CD4-positive, alpha-beta T cell treated with Interleukin-21 for 1 hour (primary cell): ENCODE data around the gene MAST4.

ENCODE experiments used
- DNase-seq: peaks from one replicate; pipeline ENCODE4 v3.0.0-alpha.2; 2020

The MAST4 gene

DNA sequence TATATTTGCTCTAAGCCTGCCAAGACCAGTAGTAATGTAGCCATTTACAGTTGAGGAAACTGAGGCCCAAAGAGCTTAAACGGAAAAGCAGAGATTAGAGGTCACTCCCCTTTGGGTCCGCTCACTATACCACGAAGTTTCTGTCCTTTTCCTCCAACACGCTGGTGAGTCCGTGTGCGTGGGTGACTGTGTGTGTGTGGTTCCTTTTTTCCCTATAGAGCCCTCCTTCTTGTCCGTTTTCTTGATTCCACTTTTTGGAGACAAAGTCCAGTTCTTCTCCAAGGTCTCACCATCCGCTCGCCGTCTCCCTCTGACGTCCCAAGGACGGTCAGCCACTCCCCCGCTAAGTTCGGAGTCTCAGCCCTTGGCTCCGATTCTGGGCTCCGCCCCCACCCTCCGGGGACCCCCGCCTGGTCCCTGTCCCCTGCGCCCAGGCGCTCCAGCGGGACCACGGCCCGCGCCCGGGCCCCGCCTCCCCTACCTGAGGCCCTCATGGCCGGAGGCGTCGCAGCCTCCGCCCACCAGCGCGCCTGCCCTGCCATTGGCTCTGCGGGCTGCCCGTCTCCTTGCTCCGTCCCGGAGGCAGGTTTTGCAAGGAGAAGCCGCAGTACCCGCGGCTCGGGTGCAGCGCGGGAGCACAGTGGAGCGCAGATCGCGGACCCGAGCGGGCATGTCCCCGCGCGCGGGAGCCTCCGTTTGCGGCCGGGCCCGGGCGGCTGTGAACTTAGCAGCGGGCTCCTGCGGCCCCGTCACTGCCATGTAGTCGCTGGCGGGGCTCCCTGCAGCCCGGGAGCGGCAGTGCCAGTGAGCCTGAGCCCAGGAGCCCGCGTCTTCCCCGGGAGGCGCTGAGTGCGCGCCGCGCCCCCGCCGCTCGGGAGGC is at the start of gene MAST4:
Gene MAST4, plus strand, starts transcription at position 638 of the 880 bp plus-strand sequence. CDS start 263 bp downstream, outside the sequence.
- peak; percentile 39 for DNase-seq

DNA sequence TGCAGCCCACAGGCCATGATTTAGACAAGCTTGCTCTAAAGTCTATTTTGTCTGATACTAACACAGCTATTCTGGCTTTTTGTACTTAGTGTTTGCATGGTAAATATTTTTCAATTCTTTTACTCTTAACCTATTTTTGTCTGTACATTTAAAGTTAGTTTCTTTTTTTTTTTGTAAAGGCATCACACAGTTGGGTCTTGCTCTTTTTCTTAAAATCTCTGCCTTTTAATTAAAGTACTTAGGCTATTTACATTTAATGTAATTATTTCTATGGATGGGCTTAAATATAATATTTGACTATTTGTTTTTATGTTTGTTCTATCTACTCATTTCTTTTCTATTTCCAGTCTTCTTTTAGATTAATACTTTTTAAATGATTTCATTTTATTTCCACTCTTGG is 49.7 kb upstream of the MAST4 start:
- DNase-seq, result no peak

DNA sequence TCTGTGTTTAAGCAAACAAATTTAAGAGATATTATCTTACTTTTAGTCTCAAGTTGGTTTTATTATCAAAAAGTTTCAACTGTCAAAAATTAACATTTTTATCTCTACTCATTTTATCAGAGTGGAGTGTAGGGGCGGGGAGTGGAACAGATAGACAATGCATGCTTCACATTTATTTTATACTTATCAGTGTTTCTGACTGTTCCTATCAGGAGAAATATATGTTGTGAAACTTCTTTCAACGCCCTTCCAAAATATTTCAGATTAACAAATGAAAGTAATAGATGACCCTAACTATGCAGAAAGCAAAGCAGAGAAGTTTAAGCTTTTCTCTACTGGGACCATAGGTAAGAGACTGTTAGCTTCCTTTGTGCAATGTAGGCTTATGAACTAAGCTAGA is 44.9 kb upstream of the MAST4 start:
- DNase-seq, result no peak

DNA sequence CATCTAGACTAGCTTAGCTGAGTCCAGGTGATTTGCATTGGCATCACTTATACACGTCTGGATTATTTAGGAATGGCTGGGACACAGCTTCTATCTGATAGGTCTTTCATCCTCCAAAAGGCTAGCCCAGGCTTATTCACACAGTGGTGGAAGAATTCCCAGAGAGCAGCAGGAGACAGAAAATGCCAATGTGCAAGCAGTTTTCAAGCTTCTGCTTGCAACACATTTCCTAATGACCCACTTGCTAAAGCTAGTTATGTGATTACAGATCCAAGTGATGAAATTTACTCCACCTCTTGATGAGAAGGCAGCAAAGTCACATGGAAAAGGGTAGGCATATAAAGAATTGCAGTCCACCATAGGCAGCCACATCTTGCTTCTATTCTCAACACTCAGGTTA is 44.2 kb upstream of the MAST4 start:
- no peak for DNase-seq

DNA sequence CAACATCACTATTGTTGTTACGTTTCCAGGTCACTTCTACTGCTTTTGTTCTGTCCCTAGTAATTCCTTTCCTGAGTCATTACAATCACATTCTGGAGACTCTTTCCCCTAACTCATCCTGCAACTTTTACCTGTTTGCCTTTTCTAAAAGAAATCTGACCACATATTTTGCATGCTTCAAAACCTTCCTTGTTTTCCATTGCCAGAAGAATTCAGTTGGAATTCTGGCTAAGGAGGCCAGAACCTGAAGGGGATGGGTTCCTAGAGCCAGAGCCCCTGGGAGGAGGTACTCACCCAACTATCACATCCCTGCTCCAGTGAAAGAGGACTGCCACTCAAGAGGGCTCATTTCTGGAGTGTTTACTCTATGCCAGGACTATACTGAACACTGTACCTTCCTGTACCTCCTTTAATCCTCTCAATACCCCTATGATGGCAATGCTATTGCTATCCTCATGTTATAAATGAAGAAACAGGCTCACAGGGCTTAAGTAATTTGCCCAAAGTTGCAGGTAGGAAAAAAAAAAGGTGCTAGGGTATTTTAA is 42.8 kb upstream of the MAST4 start:
- DNase-seq, result no peak

DNA sequence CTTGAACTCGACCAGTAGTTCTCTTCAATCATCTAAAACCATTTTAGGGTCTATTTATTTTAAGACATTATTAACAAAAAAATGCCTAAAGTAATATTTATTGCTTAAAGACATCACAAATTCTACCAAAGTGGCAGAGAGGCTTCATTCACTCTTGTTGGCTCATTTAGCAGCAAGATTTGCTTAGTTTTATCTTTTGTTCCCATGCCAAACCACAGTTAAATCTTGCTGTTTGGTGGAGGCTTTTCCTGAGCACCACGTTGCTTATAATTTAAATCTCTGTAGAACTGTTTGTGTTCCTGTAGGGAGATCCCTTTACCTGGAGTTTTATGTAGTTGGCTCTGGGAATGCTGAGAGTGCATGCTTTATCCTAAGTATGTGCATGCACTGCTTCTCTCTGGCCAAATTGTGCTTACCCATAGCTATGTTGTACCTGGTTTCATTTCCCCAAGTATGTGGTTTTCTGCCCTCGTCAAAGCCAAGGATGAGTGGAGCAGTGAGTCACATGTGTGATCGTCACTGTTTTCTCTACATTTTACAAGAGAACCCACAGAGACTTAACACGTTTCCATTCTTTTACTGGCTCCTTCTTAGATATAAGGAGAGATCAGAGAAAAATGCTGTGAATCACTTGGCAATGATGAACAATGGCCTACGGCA is 42.1 kb upstream of the MAST4 start:
- DNase-seq, result peak; percentile 5

DNA sequence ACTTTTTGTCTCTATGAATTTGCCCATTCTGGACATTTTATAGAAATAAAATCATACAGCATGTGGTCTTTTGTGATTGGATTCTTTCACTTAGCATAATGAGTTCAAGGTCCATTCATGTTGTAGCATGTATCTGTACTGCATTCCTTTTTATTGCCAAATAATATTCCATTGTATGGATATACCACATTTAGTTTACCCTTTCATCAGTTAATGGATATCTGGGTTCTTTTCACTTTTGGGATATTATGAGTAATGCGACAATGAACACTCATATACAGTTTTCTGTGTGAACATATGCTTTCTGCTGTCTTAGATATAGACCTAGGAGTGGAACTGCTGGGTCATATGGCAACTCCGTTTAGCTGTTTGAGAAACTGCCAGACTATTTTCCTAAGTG is 41.3 kb upstream of the MAST4 start:
- no peak for DNase-seq

DNA sequence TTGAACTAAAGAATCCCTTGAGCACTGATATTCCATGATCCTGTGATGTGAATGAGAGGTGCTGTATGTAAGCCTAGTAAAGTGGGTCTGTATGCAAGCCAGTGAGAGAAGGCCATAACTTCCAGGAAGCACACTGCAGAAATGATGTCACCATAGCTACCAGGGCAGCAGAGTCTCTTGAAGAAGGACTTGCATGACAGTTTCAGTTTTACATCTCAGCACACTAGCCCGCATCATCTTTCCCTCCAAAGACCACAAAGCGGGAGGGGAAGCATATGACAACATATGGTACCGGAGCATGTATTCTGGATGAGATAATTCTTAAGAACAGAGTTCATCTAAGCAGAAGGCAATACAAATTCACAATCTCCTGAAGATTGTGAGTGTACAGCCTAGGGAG is 37.6 kb upstream of the MAST4 start:
- DNase-seq, result no peak

DNA sequence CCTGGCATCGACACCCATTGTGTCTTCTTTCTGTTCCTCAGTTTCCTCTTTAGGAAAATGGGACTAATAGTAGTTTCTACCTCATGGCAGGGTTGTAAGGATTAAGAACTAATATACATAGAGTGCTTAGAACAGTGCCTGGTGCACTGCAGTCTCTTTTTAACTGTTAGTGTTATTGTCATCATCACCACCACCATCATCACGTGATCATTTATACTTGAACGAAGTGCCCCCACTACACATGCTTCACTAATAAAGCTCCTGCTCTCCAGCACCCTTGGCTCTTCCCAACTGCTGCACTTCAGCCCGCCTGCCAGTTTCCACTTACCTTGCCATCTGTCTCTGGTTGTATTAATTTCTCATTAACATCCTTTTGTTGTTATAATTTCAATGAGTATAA is 35.8 kb upstream of the MAST4 start:
- DNase-seq, result no peak

DNA sequence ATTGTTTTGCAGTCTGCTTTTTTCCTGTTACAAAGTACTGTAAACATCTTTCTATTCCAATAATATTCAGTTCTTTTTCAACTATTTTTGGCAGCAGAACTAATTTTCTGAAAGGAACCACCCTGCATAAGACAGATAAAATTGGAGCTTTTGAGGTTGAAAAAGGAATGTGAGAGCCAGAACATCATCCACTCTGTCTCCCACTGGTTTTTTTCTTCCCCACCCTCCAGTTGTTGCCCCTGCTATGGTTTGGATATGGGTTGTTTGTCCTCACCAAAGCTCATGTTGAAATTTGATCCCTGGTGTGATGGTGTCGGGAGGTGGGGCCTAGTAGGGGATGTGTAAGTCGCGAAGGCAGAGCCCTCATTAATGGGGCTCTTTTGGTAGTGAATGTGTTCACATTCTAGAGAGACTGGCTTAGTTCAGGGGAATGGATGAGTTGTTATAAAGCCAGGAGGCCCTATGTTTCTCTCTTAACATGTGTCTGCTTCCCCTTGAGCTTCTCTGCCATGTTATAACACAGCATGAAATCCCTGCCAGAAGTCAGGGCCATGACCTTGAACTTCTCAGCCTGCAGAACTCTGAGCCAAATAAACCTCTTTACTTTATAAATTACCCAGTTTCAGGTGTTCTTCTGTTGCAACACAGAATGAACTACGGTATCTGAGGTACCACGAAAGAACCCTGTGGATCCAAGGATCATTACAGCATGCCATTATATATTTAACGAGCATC is 34.8 kb upstream of the MAST4 start:
- no peak for DNase-seq

DNA sequence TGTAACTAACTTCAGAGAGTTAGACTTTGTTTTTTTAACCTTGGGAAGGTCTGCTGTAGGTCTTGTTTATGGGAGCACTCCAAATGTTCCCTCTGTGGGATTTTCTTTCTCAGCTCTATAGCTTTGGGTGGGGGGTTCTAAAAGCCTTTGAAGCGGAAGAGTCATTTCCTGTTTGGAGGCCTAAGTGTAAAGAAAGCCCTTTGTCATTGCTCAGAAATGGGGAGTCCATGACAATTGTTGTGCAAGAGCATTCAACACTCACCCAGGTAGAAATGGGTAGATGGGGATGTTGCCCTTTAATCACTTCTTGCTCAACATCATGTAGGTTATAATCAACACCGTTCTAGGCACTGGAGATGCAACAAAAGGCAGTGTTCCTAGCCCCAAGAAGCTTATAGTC is 30.3 kb upstream of the MAST4 start:
- no peak for DNase-seq

DNA sequence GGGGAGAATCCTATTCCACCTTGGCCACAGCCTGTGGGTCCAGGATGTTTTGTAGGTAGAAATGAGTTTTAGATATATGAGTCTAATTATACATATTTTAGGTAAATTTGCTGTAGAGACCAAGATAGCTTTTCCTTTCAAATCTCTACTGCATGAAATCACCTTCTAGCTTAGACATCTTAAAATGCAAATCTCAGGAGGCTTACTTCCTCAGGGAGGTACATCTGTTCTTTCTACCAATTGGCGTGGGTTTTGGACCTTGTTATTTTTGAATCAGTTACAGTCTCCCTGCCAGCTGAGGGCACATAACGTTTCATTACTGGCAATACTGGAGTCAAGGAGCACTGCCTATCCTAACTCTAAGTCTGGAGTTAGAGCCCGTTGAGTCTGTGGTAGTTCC is 28.7 kb upstream of the MAST4 start:
- DNase-seq, result no peak

DNA sequence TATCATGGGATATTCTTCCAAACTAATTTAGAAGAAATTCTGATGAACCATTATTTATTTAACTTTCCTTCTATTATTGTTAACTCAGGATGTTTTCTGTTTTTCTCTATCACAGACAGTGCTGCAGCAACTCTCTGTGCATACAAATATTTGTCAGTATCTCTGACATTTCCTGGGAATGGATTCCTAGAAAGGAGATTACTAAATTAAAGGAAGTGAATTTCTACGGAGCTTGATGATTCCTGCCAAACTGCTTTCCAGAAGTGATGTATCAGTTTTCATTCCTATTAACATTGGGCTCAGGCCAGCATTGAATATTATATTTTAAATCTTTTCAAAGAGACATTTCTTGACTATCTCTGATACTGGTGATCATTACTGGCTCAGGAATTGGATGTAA is 26.0 kb upstream of the MAST4 start:
- DNase-seq, result no peak

DNA sequence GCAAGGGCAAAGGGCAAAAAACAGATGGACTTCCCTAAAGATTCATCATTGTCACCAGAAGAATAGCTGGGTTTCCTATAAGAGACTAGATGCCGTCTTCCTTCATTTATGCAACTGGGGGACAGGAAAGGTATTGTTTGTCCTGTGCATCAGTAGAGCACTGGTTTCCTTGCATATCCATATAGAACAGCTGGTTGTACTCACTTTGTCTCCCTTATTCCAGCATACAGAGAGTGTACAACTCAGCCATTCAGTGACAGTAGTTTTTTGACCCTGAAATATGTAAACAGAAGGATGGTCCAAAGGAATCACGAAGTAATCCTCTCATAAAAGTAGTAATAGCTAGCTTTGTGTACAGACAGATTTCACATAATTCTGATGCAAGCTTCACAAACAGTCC is 22.5 kb upstream of the MAST4 start:
- no peak for DNase-seq

DNA sequence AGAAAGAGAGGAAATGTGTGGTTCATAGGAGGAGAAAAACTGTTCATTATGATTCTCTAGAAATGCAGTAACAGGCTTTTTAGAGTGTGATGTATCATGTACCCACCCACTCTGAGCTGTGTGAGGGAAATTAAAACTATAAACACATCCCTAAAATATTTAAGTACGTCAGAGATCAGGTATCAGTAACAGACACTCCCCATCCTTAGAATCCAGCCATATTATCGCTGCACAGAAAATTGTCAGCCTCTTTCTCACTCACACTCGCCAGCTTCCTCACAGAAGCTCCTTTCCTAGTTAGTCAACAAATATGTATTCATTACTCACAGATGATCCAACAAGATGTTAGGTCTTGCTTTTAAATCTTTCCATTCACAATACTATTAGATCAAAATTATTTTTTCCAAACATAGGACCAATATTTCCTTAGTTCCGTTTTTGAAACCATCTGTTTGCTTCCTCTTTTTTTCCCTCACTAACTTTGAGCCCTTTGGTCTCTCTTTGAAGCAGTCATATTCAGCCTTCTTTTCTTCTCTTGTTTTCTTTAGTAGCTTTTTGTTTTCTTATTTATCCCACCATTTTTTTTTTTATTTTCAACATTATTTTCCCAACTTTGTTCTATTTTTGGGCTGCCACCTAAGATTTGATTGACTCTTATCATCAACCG is 13.6 kb upstream of the MAST4 start:
- DNase-seq, result no peak

DNA sequence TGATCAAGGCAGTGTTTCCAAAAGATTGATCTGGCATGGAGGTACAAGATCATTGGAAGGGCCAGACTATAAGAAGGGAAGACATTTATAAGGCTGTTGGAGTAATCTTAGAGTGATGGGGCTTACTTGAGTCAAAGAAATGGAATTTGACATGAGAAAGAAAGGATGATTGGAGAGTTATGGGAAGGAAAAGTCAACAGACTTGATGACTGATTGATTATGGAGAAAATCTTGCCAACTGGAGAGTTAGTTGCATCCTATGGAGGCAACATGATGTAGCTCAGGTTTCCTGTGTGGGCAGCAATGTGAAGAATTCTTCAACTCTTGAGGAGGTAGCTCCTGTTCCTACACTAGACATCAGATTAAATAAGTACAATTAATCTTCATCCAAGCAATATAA is 10.9 kb upstream of the MAST4 start:
- DNase-seq, result no peak

DNA sequence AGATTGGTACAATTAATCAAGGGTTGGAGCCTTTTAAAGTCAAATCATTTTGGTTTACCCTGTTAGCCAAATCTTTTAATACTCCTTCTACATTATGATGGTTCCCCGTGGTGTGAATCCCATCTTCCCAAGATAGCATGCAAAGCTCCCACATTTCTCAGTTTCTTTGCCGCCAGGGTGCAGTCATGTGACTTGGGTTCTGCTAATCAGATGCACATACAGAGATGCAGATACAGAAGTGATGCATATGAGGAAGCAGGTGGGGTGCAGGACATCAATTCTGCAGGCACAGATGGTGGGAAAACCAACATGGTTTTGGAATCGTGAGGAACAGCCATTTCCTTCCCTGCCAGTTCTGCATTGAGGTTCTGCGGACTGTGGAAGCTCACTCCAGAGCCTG is 8.4 kb upstream of the MAST4 start:
- no peak for DNase-seq

DNA sequence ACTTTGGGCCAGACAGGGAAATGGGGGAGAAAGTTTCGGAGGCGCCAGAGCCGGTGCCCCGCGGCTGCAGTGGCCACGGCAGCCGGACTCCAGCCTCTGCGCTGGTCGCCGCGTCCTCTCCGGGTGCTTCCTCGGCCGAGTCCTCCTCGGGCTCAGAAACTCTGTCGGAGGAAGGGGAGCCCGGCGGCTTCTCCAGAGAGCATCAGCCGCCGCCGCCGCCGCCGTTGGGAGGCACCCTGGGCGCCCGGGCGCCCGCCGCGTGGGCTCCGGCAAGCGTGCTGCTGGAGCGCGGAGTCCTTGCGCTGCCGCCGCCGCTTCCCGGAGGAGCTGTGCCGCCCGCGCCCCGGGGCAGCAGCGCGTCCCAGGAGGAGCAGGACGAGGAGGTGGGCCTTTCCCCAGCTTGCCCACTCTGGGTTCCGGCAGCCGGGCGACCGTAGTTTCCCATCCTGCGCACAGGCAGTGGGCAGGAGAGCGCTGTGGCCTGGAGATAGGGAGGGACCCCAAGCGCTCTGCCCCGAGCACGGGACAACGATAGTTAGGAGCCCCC is 516 bp downstream of the MAST4 start:
- DNase-seq, result no peak

DNA sequence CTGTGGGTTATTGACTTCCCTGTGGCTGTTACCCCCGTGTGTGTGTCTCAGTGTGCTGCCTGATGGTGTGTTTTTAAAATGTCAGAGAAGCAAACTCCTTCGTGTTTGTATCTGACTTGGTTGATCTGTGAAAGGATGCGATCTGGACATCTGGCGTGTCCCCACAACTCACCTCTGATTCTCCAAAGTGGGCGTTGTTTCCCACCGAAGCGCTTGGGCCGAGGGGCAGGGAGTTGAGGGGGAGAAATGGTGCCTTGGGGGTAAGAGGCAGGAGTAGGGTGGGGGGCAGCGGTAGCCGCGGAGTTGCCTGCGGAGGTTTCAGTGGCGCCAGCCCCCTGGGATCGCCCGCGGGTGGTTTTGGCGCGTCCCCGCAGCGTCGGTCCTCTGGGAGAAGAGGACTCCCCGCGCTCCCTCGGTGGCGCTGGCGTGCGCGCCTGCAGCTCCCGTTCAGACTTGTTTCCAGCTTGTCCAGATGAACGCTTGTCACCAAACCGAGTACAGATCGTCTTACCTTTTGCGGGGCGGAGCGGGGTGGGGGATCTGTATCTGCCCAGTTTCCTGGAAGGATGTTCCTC is 1.1 kb downstream of the MAST4 start:
- DNase-seq, result no peak

DNA sequence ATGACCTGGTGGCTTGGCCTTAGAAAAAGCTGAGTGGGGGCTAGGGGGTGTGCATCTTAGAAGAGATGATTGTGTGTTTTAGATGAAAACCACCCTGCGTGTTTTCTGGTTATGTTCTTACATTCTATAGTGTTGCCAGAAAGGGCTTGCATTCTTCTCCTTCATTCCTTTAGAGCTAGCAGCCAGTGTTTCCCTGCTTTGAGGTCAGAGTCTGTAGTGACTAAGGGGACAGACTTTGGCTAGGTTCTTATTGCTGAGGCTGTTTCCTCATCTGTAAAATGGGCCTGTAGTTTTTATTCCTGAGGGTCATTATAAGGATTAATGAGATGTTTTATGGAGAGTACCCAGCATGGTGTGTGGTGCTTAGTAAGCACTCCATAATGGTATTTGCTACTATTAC is 6.4 kb downstream of the MAST4 start:
- no peak for DNase-seq

DNA sequence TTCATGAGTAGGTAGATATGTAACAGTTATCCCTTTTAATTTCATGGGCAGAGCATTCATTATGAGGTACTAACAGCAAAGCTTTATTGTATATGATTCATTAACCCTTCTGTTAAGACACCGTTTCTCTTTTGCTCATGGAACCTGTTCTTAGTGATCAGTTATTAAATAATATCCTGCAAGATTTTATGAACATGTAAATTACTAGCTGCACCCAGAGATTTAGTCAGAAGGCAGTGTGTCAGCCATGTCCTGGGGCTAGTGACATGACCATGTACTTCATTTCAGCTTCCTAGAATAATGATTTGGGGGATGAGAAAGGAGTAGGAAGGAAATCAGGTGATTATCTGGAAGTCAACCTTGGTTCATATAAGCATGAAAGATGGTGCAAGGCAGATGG is 7.0 kb downstream of the MAST4 start:
- no peak for DNase-seq

DNA sequence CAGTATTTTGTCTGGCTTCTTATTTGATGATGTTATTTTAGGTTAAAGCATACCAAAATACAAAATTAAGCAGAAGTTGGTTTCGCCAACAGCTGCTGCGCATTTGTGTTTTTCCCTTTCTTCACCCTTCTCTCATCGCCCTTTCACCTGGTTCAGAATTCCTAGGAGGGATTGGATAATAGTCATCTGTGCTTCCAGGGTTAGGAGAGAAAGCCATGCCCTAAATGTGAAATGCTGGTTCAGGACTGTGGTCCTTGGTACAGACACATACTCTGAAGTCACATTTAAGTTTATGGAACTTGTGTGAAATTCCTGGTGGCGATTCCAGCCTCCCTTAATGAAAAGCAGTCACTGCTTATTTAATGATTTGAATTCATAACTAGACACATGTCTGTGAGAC is 7.7 kb downstream of the MAST4 start:
- no peak for DNase-seq
